Central memory CD4-positive, alpha-beta T cell (primary cell): ENCODE data around the gene DAPK1.

Experiments
- DNase-seq: peaks from one replicate; pipeline ENCODE4 v3.0.0; 2022

The DAPK1 gene

GRCh38 chr9:87615547-87616148, 118.0 kb downstream of the DAPK1 start:
- no peak for DNase-seq

- no peak for DNase-seq
Observed at GRCh38 chr9:87618226-87618625, 120.6 kb downstream of the DAPK1 start.

- DNase-seq = no peak
Observed at GRCh38 chr9:87618931-87619330, 121.3 kb downstream of the DAPK1 start.

GRCh38 chr9:87619346-87619745, 121.7 kb downstream of the DAPK1 start:
- DNase-seq = no peak

GRCh38 chr9:87620731-87621322, 123.2 kb downstream of the DAPK1 start:
- DNase-seq = no peak

- no peak for DNase-seq
Observed at GRCh38 chr9:87622098-87622497, 124.4 kb downstream of the DAPK1 start.

- no peak for DNase-seq
Observed at GRCh38 chr9:87622923-87623322, 125.3 kb downstream of the DAPK1 start.

GRCh38 chr9:87628346-87628745, 130.7 kb downstream of the DAPK1 start:
- no peak for DNase-seq

- no peak for DNase-seq
Observed at GRCh38 chr9:87629104-87629503, 131.4 kb downstream of the DAPK1 start.

GRCh38 chr9:87630266-87630665, 132.6 kb downstream of the DAPK1 start:
- no peak for DNase-seq

- no peak for DNase-seq
Observed at GRCh38 chr9:87630846-87631245, 133.2 kb downstream of the DAPK1 start.

GRCh38 chr9:87635656-87636501, 138.2 kb downstream of the DAPK1 start:
- DNase-seq = no peak

- DNase-seq = no peak
Observed at GRCh38 chr9:87638292-87638691, 140.6 kb downstream of the DAPK1 start.

GRCh38 chr9:87639949-87640348, 142.3 kb downstream of the DAPK1 start:
- DNase-seq = no peak

GRCh38 chr9:87640385-87640795, 142.7 kb downstream of the DAPK1 start:
- DNase-seq = no peak

- no peak for DNase-seq
Observed at GRCh38 chr9:87641067-87641466, 143.4 kb downstream of the DAPK1 start.

- no peak for DNase-seq
Observed at GRCh38 chr9:87642330-87643106, 144.9 kb downstream of the DAPK1 start.

GRCh38 chr9:87643107-87643650, 145.5 kb downstream of the DAPK1 start:
- no peak for DNase-seq

- no peak for DNase-seq
Observed at GRCh38 chr9:87643778-87644570, 146.3 kb downstream of the DAPK1 start.

GRCh38 chr9:87644659-87645058, 147.0 kb downstream of the DAPK1 start:
- no peak for DNase-seq

GRCh38 chr9:87646546-87646945, 148.9 kb downstream of the DAPK1 start:
- no peak for DNase-seq

- DNase-seq = no peak
Observed at GRCh38 chr9:87647114-87647513, 149.4 kb downstream of the DAPK1 start.
